HFFc6 (cell line): ENCODE measurements around the gene OR8D4. TPM values are rescaled to one million over a fixed set of nuclear protein-coding genes. Genes with fewer than 3 reads are reported as not detected.
"Not testable (repeated sequence)": the region's sequence is repeated elsewhere in the genome, so short reads cannot be mapped to it uniquely, and the experiment has no call there.

Source experiments
- DNase-seq: peaks from one replicate; pipeline ENCODE4 v3.0.0-alpha.2; 2018
- H3K27ac Mint-ChIP-seq: 2 replicates; pipeline ENCODE4 v1.8.0; 2020; ENCODE audit warnings: mild to moderate bottlenecking, mixed read lengths
- H3K27me3 Mint-ChIP-seq: 2 replicates; pipeline ENCODE4 v1.8.0; 2021; ENCODE audit warnings: mild to moderate bottlenecking, moderate library complexity, mixed read lengths; ENCODE audit not compliant: insufficient read depth
- H3K36me3 Mint-ChIP-seq: 2 replicates; pipeline ENCODE4 v1.8.0; 2021; ENCODE audit warnings: low read depth, mixed read lengths
- H3K4me1 Mint-ChIP-seq: 2 replicates; pipeline ENCODE4 v1.8.0; 2020; ENCODE audit warnings: low read depth, mixed read lengths
- H3K4me3 Mint-ChIP-seq: 2 replicates; pipeline ENCODE4 v1.8.0; 2020; ENCODE audit warnings: mild to moderate bottlenecking, moderate library complexity, mixed read lengths
- H3K9me3 Mint-ChIP-seq: 2 replicates; pipeline ENCODE4 v1.8.0; 2020; ENCODE audit warnings: mild to moderate bottlenecking, mixed read lengths
- CTCF ChIP-seq: fragments of 200-600 bp; sonication (generic); IDR thresholded peaks from 2 replicates; pipeline ENCODE4 v1.5.0; 2021; ENCODE audit warnings: antibody characterized with exemption, mild to moderate bottlenecking
- long read RNA-seq: library from polyadenylated mRNA; unstranded; transcript quantifications from one replicate; pipeline ENCODE4 v2.0.0, GENCODE V29; 2019
- total RNA-seq, 6 experiments: library from RNA; stranded (reverse); fragmentation: NEBNext Ultra II Directional; extraction: Animal tissue kit (Norgen Biotek cat#: 25700); gene quantifications; 2 replicates in 1 of 6; 3 replicates in 5 of 6; pipeline ENCODE4 v1.2.3, GENCODE V29; 2021

The OR8D4 gene
- total RNA-seq: not detected
- long read RNA-seq: 0 reads

GRCh38 chr11:123901867-123902266 is at the start of gene OR8D4:
Gene OR8D4, plus strand, starts transcription at chr11:123902167. Its CDS starts 4,265 bp downstream, at chr11:123906432.
- no peak for TF ChIP-seq CTCF
- Mint-ChIP-seq H3K27me3 (no peaks in the 10 kb centered on the region; the same call in 1 of the 2 replicates), H3K4me1 (no peaks in the 10 kb centered on the region), H3K4me3 (no peak within 1 kb of the TSS), H3K9me3 (peaks cover 23% of the 10 kb centered on the region), H3K27ac (no peak within 1 kb of the TSS), H3K36me3 (no peaks in the 10 kb centered on the region)
- no peak for DNase-seq

DNA sequence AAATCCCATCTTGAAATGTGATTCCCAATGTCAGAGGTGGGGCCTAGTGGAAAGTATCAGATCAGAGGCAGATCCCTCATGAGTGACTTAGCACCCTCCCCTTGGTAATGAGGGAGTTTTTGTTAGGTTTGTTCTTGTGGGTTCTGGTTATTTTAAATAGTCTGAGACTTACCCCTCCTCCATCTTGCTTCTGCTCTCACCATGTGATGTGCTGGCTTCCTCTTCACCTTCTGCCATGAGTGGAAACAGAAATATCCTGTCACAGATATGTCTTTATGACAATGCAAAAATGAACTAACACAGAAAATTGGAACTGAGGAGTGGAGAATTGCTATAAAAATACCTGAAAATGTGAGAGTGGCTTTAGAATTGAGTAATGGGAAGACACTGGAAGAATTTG is 49.6 kb upstream of the OR8D4 start:
- no peaks in the 10 kb centered on the region for H3K4me1 Mint-ChIP-seq
- no peak for DNase-seq
- peaks cover 1% of the 10 kb centered on the region for H3K27me3 Mint-ChIP-seq
- H3K27ac Mint-ChIP-seq: no peak overlapping the region
- no peak overlapping the region for H3K4me3 Mint-ChIP-seq
- no peaks in the 10 kb centered on the region for H3K36me3 Mint-ChIP-seq
- no peak for TF ChIP-seq CTCF
- peaks cover 48% of the 10 kb centered on the region for H3K9me3 Mint-ChIP-seq

- H3K27ac Mint-ChIP-seq: no peak overlapping the region
- H3K36me3 Mint-ChIP-seq: no peaks in the 10 kb centered on the region
- DNase-seq: no peak
- H3K4me1 Mint-ChIP-seq: no peaks in the 10 kb centered on the region
- H3K9me3 Mint-ChIP-seq: peaks cover 56% of the 10 kb centered on the region
- peaks cover 1% of the 10 kb centered on the region for H3K27me3 Mint-ChIP-seq
- H3K4me3 Mint-ChIP-seq: no peak overlapping the region
- TF ChIP-seq CTCF: no peak
Observed at GRCh38 chr11:123853038-123853437, 48.9 kb upstream of the OR8D4 start.

GRCh38 chr11:123856444-123856843 is 45.5 kb upstream of the OR8D4 start:
- Mint-ChIP-seq H3K27me3 (no peaks in the 10 kb centered on the region; the same call in none of the 2 replicates), H3K9me3 (peaks cover 44% of the 10 kb centered on the region), H3K4me3 (no peak overlapping the region), H3K4me1 (no peaks in the 10 kb centered on the region), H3K36me3 (no peaks in the 10 kb centered on the region), H3K27ac (no peak overlapping the region)
- no peak for DNase-seq
- no peak for TF ChIP-seq CTCF

DNA sequence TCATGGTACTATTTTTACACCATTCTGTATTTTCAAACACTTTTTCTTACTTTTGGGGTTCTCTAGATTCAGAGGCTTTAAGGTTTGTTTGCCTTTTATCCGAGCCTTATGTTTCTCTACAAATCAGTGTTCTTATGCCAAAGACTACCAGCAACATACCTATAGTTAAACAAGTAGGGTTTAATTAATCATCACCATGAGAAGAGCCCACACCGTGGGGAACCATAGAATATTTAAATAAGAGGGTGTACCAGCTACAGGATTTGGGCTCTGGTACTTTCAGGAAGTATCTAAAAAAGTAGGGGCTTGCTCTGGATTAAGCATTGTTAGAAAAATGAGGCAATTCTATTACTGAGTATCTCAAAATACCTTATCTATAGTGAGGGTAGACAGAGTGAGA is 42.2 kb upstream of the OR8D4 start:
- DNase-seq: no peak
- Mint-ChIP-seq H3K4me3 (no peak overlapping the region), H3K9me3 (peaks cover 42% of the 10 kb centered on the region), H3K4me1 (no peaks in the 10 kb centered on the region), H3K36me3 (no peaks in the 10 kb centered on the region), H3K27ac (no peak overlapping the region), H3K27me3 (no peaks in the 10 kb centered on the region)
- TF ChIP-seq CTCF: no peak

DNA sequence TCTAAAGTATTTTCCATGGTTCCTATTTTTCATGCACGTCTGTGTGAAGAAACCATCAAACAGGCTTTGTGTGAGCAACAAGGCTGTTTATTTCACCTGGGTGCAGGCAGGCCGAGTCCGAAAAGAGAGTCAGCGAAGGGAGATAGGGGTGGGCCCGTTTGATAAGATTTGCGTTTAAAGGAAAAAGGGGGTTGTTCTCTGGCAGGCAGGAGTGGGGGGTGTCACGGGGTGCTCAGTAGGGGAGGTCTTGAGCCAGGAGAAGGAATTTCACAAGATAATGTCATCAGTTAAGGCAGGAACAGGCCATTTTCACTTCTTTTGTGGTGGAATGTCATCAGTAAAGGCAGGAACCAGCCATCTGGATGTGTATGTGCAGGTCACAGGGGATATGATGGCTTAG is 36.7 kb upstream of the OR8D4 start:
- not testable (repeated sequence) for DNase-seq, H3K27me3 Mint-ChIP-seq, H3K4me3 Mint-ChIP-seq, H3K27ac Mint-ChIP-seq, H3K4me1 Mint-ChIP-seq, H3K36me3 Mint-ChIP-seq
- peaks cover 16% of the 10 kb centered on the region for H3K9me3 Mint-ChIP-seq

DNA sequence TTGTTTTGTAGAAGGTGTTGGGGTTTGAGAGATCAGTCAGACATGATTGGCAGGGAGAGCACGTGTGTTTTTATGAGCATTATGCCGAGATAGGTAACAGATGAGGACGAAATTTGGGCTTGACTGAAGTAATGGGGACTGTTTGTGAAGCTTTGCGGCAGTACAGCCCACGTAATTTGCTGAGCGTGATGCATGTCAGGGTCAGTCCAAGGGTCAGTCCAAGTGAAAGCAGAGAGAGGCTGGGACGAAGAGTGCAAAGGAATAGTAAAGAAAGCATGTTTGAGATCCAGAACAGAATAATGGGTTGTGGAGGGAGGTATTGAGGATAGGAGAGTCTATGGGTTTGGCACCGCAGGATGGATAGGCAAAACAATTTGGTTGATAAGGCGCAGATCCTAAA is 34.2 kb upstream of the OR8D4 start:
- not testable (repeated sequence) for H3K9me3 Mint-ChIP-seq, H3K27me3 Mint-ChIP-seq, H3K4me3 Mint-ChIP-seq, DNase-seq, H3K36me3 Mint-ChIP-seq, H3K4me1 Mint-ChIP-seq, H3K27ac Mint-ChIP-seq
